ENCODE results near the gene FEZ2.

DNA sequence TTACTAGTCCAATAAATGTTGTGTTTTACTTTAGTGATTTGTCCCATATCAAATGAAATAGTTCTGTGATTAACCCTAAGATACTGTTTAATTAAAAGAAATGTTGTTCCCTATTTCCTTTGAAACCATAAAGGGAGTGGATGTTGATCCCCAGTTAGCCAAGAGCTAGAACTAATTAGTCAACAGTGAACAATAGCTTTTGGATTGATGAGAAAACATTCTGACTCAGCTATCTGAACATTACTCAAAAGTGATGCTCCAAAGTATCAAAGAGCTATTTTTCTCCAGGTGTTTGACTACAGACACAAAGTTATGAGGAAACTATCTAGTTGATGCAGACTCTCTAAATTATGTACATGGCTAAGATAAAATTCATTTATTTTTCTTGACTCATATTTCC lies 7.3 kb upstream of the FEZ2 start:
- TF ChIP-seq, protein P1, sequence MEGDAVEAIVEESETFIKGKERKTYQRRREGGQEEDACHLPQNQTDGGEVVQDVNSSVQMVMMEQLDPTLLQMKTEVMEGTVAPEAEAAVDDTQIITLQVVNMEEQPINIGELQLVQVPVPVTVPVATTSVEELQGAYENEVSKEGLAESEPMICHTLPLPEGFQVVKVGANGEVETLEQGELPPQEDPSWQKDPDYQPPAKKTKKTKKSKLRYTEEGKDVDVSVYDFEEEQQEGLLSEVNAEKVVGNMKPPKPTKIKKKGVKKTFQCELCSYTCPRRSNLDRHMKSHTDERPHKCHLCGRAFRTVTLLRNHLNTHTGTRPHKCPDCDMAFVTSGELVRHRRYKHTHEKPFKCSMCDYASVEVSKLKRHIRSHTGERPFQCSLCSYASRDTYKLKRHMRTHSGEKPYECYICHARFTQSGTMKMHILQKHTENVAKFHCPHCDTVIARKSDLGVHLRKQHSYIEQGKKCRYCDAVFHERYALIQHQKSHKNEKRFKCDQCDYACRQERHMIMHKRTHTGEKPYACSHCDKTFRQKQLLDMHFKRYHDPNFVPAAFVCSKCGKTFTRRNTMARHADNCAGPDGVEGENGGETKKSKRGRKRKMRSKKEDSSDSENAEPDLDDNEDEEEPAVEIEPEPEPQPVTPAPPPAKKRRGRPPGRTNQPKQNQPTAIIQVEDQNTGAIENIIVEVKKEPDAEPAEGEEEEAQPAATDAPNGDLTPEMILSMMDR (IDR thresholded peaks at IDR 0.05 in 2 of 3, conservative IDR thresholded peaks at IDR 0.05 in 1 of 3; ENCODE audit: insufficient read depth in 2 of 3, low read depth in 1 of 3, low read length in 3 of 3) = no peak
- TF ChIP-seq, protein P2, sequence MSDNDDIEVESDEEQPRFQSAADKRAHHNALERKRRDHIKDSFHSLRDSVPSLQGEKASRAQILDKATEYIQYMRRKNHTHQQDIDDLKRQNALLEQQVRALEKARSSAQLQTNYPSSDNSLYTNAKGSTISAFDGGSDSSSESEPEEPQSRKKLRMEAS (CRISPR knock-in tag; IDR thresholded peaks at IDR 0.05) = no peak
- TF ChIP-seq POLR2A (conservative IDR thresholded peaks at IDR 0.05) (no peak), RAD21 (CRISPR knock-in tag; conservative IDR thresholded peaks at IDR 0.05 in 1 of 2, IDR thresholded peaks at IDR 0.05 in 1 of 2) (no peak), NFIC (IDR thresholded peaks at IDR 0.05) (no peak), KLF13 (tag; IDR thresholded peaks at IDR 0.05; ENCODE audit: borderline replicate concordance, low read depth) (no peak), NFIX (CRISPR knock-in tag; IDR thresholded peaks at IDR 0.05; ENCODE audit: low read depth) (no peak), MXI1 (IDR thresholded peaks at IDR 0.05; ENCODE audit: low read depth, low read length) (no peak)
- TF ChIP-seq, protein P3, sequence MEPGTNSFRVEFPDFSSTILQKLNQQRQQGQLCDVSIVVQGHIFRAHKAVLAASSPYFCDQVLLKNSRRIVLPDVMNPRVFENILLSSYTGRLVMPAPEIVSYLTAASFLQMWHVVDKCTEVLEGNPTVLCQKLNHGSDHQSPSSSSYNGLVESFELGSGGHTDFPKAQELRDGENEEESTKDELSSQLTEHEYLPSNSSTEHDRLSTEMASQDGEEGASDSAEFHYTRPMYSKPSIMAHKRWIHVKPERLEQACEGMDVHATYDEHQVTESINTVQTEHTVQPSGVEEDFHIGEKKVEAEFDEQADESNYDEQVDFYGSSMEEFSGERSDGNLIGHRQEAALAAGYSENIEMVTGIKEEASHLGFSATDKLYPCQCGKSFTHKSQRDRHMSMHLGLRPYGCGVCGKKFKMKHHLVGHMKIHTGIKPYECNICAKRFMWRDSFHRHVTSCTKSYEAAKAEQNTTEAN (CRISPR knock-in tag; IDR thresholded peaks at IDR 0.05) = no peak
- TF ChIP-seq, protein P4, sequence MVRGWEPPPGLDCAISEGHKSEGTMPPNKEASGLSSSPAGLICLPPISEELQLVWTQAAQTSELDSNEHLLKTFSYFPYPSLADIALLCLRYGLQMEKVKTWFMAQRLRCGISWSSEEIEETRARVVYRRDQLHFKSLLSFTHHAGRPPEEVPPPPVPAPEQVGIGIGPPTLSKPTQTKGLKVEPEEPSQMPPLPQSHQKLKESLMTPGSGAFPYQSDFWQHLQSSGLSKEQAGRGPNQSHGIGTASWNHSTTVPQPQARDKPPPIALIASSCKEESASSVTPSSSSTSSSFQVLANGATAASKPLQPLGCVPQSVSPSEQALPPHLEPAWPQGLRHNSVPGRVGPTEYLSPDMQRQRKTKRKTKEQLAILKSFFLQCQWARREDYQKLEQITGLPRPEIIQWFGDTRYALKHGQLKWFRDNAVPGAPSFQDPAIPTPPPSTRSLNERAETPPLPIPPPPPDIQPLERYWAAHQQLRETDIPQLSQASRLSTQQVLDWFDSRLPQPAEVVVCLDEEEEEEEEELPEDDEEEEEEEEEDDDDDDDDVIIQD (CRISPR knock-in tag; IDR thresholded peaks at IDR 0.05) = no peak

All from K562 (cell line).